Lower leg skin (tissue), 4 donors: ENCODE measurements around the gene SCN2A. TPM values are rescaled to one million over a fixed set of nuclear protein-coding genes. Genes with fewer than 3 reads are reported as not detected.

ENCODE experiments used
- DNase-seq, 2 donors: peaks; one replicate each; pipeline ENCODE4 v3.0.0-alpha.2; 2019; ENCODE audit warnings: low spot score in 2 of 2
- H3K4me3 ChIP-seq: fragments of 200-600 bp; sonication (generic); 2 replicates; pipeline ENCODE4 v1.5.1; 2017; ENCODE audit warnings: mild to moderate bottlenecking, low read depth; ENCODE audit not compliant: poor library complexity, severe bottlenecking
- POLR2A ChIP-seq, 2 donors: fragments of 450-650 bp; IDR thresholded peaks; one replicate each; pipeline ENCODE4 v1.6.1; 2016 to 2017; ENCODE audit warnings: antibody characterized with exemption in 2 of 2, mild to moderate bottlenecking in 1 of 2, moderate library complexity in 1 of 2
- WGBS, 2 donors: methylation state at CpG; one replicate each; pipeline ENCODE4 v1.1.5; 2018; 5-methylcytosine and 5-hydroxymethylcytosine counted together
- intact Hi-C: fragments of 100-400 bp; cut with DNase I; formaldehyde crosslinking; loops from one replicate; pipeline ENCODE4 v1.15.0; 2023; ENCODE audit warnings: low total_unique reads
- total RNA-seq, 4 donors: library from RNA; depleted of rRNA; stranded (reverse); fragments of >200 nt; gene quantifications; one replicate each; pipeline ENCODE4 v1.1.0, GENCODE V29; 2016
- TF ChIP-seq, protein P1 (sequence below), 3 donors: fragments of 450-650 bp; IDR thresholded peaks; one replicate each; pipeline ENCODE4 v1.5.1; 2016; ENCODE audit warnings: antibody characterized with exemption in 3 of 3, mild to moderate bottlenecking in 3 of 3, moderate library complexity in 2 of 3

Gene SCN2A
- total RNA-seq, 4 donors from 2014 or later: 0.03 to 0.29 (median 0.04) TPM; not detected in 1

DNA sequence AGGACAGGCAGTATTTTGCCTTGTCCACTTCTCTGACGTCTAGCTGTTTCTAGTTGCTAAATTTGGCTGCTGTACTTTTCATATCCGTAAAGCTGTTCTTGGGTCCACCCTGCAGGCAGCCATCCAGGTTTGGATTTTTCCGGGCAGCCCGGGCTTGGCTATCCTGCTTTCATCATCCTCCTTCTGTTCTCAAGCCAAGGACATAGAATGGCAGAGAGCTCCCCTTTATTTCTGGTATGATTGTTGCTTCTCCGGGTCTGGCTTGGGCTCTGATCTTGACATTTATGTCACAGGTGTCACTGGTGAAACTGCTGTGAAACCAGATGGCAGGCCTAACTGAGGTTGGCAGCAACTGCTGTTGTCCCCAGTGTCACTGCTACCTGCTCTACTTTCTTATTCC, 35.5 kb downstream of the SCN2A start:
- WGBS, 2 donors: 27 to 28% methylated on average over 5 of the region's 5 CpGs

DNA sequence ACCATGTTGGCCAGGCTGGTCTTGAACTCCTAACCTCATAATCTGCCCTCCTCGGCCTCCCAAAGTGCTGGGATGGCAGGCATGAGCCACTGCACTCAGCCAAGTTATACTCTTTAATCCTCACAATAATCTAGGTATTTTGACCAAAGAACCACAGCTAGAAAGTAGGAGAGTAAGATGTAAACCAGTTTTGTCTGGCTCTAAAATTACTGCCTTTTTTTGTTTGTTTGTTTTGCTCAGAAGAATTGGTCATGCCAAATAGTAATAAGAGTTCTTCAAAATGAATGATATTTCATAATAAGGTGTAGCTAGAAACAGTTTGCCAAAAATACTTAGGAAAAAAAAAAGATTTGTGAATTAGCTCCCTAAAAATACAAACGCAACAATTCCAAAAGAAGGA, 36.7 kb downstream of the SCN2A start:
- TF ChIP-seq POLR2A (IDR thresholded peaks at IDR 0.05): no peak
- TF ChIP-seq, protein P1, sequence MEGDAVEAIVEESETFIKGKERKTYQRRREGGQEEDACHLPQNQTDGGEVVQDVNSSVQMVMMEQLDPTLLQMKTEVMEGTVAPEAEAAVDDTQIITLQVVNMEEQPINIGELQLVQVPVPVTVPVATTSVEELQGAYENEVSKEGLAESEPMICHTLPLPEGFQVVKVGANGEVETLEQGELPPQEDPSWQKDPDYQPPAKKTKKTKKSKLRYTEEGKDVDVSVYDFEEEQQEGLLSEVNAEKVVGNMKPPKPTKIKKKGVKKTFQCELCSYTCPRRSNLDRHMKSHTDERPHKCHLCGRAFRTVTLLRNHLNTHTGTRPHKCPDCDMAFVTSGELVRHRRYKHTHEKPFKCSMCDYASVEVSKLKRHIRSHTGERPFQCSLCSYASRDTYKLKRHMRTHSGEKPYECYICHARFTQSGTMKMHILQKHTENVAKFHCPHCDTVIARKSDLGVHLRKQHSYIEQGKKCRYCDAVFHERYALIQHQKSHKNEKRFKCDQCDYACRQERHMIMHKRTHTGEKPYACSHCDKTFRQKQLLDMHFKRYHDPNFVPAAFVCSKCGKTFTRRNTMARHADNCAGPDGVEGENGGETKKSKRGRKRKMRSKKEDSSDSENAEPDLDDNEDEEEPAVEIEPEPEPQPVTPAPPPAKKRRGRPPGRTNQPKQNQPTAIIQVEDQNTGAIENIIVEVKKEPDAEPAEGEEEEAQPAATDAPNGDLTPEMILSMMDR (IDR thresholded peaks at IDR 0.05): no peak
- H3K4me3 ChIP-seq: no peak overlapping the region
- no peak for DNase-seq
- intact Hi-C loops: no loop called here
- WGBS, 2 donors: 70 to 75% methylated on average over 2 of the region's 2 CpGs

More for the DNA sequence above, 35.5 kb downstream of the SCN2A start:
- TF ChIP-seq, protein P1 (IDR thresholded peaks at IDR 0.05): no peak
- TF ChIP-seq POLR2A (IDR thresholded peaks at IDR 0.05): no peak
- intact Hi-C loops: no loop called here
- DNase-seq: peak; percentile 55 to 94
- H3K4me3 ChIP-seq: no peak overlapping the region

DNA sequence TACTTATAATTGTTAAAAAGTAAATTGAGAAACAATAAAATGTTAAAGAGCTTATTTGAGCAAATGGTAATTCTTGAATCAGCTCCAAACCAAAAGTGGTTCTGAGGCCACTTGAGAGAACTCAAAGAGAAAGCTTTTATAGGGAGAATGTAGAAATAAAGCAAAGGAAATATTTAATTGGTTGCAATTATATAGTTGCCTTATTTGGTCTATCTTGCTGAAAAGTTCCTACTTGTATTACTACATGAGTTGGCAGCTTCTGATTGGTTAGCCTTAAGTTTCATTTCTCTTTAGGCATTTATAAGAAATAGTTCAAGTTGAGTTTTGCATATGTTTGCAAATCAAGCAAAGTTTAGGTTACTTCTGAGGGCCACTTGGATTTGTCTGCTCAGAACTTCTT, 38.1 kb downstream of the SCN2A start:
- DNase-seq: no peak
- H3K4me3 ChIP-seq: no peak overlapping the region
- TF ChIP-seq POLR2A (IDR thresholded peaks at IDR 0.05): no peak
- TF ChIP-seq, protein P1 (IDR thresholded peaks at IDR 0.05): no peak
- intact Hi-C loops: no loop called here

- intact Hi-C loops: no loop called here
- 69 to 73% methylated on average over 5 of the region's 5 CpGs for WGBS, 2 donors
- no peak for DNase-seq
- no peak overlapping the region for H3K4me3 ChIP-seq
- TF ChIP-seq, protein P1 (IDR thresholded peaks at IDR 0.05): no peak
- no peak for TF ChIP-seq POLR2A (IDR thresholded peaks at IDR 0.05)
These were observed 38.8 kb downstream of the SCN2A start for GRCh38 chr2:165277860-165278656.

GRCh38 chr2:165280356-165280755, 41.1 kb downstream of the SCN2A start:
- 88 to 89% methylated on average over 4 of the region's 4 CpGs for WGBS, 2 donors
- TF ChIP-seq POLR2A (IDR thresholded peaks at IDR 0.05): no peak
- TF ChIP-seq, protein P1 (IDR thresholded peaks at IDR 0.05): no peak
- DNase-seq: no peak
- H3K4me3 ChIP-seq: no peak overlapping the region
- intact Hi-C loops: no loop called here

DNA sequence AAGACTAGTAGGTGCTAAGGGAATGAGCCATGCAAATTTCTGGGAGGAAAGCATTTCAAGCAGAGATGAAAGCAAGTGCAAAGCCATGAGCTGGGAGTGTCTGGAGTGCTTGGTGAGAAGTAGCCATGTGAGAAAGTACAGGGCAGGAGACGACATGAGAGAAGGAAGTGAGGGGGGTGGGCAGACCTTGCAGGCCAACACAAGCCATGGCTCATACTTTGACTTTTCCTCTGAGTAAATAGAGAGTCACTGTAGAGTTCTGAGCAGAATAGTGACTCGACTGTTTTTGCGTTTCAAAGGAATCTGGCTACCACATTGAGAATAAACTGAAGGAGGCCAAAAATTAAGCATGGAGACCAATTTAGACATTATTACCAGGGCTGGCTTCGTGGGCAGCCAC, 42.2 kb downstream of the SCN2A start:
- no peak for DNase-seq
- intact Hi-C loops: no loop called here
- no peak overlapping the region for H3K4me3 ChIP-seq
- TF ChIP-seq POLR2A (IDR thresholded peaks at IDR 0.05): no peak
- TF ChIP-seq, protein P1 (IDR thresholded peaks at IDR 0.05): no peak
- 63 to 75% methylated on average over 4 of the region's 4 CpGs for WGBS, 2 donors
